GM18498 (cell line): Measurements from ENCODE around the gene MFNG.

Experiments
- ATAC-seq: cut with Tn5 transposase; IDR thresholded peaks from one replicate; pipeline ENCODE4 v1.9.1; 2021; ENCODE audit warnings: mild to moderate bottlenecking, moderate library complexity; ENCODE audit not compliant: unreplicated experiment

MFNG gene

DNA sequence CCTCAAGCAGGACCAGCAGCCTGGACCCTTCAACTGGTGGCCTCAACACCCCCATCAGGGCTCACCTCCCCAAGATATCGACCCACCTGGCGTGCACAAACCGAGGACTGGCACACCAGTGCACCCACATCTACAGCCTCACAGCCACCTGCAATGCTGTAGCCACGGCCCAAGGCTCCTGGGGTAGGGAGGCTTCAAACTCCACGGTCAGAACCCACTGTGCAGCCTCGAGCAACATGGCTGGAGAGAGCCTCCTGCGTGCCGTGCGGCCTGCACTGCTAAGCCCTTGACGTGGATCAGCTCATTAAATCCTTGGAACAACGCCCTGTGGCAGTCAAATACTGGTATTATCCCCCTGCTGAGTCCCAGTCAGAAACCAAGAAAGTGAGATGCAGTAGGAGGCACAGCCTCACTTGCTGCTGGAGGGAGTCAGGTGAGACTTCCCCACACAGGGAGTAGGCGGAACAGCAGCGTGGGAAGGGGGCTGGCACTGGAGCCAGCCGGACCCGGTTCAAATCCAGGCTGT is 28.4 kb upstream of the MFNG start:
- ATAC-seq: no peak

- no peak for ATAC-seq
These were observed 25.4 kb upstream of the MFNG start for GRCh38 chr22:37511395-37512104.

DNA sequence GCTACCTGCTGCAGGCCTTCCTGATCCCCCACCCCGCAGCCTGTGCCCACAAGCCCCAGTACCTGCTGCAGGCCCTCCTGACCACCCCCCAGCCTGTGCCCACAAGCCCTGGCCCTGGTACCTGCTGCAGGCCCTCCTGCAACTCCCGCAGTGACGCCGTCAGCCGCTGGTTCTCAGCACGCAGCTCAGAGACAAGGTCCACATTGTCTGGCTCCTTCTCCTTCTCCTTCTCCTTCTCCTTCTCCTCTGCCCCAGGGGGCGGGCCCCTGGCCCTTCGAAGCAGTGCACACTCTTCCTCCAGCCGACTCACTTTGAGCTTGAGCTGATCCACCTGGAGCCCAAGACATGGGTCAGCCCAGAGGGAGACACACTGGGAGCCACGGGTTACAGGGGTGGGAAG is 23.9 kb upstream of the MFNG start:
- ATAC-seq: no peak

DNA sequence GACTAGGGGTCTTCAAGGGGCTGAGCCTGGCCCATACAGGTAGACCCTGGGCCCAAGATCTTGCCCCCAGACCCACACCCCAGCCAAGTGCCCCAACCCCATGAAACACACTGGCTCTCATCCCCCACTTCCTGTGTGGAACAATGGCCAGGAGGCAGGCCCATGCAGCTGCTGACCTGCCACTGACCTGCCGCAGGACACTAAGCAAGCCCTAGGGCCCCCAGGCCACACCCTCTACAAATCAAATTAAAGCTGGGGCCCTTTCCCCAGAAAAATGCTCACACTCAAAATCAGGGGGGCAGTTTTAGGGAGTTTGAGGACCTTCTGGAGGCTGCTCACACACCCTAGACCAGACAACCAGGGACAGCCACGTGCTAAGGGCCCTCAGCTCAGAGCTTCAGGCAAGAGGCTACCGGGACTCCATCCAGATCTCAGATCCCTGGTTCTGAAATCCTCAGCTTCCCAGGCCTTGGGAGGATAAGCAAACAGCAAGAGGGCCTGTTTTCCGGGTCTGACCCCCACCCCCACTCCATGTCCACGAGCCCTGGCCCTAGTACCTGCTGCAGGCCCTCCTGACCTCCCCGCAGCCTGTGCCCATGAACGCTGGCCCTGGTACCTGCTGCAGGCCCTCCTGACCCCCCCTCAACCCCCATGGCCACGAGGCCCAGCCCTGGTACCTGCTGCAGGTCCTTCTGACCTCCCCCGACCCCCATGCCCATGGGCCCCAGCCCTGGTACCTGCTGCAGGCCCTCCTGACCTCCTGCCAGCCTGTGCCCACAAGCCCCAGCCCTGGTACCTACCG is 23.1 kb upstream of the MFNG start:
- ATAC-seq: no peak

DNA sequence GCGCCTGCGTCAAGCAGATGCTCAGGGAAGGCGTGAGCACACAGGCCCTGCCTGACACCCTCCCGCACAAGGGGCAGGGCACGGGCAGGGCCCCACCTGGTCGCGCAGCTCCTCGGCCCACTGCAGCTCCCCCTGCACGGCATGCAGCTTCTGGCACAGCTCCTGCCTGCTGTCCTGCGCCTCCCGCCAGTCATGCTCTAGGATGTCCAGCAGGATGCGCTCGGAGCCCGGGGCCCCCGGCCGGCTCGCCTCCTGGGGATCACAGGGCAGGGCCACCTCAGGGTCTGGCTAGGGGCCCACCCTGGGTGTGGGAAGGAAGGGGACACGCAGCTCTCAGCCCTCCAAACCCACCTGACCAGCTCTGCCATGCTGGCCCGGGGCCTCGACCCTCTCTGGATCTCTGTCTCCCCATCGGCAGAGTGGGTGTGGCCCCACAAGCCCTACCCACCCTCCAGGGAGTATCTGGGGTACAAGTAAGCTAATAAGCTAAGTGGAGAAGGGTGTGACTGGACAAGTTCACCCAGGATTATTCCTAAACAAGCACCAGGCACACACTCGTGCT is 22.3 kb upstream of the MFNG start:
- ATAC-seq: no peak

DNA sequence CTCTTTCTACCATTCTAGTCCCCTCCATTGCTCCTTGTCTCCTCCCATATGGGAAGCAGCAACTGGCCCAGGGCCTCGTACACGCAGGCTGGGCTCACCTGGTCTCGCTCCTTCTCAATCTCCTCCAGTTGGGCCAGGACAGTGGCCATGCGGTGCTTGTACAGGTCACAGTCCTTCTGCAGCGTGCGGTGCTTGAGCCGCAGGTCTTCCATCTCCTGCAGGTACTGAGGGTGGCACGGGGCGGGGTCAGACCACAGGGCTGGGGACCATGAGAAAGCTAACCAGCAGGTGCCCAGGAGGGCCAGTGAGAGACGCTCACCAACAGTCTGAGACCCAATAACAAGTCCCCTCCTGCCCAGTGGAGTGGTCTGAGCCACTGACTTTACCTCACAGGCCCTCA is 21.5 kb upstream of the MFNG start:
- ATAC-seq: no peak

GRCh38 chr22:37505989-37506388 is 19.8 kb upstream of the MFNG start:
- ATAC-seq: no peak

DNA sequence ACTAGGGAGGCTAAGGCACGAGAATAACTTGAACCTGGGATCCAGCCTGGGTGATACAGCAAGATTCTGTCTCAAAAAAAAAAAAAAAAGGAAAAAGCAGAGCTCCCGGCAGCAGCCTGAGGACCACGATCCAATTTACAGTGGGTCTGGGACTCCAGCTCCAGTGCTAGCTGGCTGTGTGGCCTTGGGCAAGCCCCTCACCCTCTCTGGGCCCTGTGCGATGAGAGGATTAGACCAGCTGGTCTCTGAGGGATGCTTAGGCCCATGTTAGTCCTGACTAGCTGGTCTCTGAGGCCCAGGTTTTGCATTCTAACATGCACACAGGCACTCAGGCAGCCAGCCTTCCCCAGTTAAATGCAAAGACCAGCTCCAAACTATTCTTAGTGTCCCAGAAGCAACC is 19.4 kb upstream of the MFNG start:
- no peak for ATAC-seq

DNA sequence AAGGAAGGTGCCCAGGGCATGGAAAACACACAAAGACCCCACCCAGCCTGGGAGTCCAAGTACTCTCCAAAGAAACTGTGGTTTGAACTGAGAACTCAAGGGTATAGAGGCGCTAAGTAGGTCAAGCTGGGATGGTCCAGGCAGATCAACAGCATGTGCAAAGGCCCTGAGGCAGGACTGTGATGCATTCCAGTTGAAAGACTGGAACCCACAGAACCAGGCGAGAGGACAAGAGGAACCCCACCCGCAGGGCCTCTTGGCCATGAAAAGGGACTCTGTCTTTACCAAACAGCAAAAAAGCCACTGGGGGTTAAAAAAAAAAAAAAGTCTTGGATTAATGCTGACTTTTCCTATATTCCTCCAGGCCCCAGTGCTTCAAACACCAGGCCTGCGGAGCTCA is 18.8 kb upstream of the MFNG start:
- ATAC-seq: no peak

DNA sequence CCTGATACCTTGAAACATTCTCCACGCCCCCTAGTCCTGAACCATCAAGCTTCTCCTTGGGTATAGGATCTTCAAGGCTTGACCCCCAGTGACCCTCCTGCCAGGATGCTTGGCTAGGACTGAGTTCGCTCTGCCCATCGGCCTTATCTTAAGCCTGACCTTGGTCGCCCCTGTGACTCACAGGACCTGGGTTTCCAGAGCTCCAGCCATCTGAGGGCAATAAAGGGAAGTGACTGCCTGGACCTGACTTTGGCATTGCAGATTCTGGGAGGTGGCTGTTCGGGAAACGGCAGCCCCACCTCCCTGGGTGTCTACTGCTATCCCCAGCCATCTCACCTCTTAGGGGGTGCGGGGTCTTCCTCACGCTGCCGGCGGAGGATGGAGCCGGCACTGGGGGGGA is 17.7 kb upstream of the MFNG start:
- no peak for ATAC-seq

DNA sequence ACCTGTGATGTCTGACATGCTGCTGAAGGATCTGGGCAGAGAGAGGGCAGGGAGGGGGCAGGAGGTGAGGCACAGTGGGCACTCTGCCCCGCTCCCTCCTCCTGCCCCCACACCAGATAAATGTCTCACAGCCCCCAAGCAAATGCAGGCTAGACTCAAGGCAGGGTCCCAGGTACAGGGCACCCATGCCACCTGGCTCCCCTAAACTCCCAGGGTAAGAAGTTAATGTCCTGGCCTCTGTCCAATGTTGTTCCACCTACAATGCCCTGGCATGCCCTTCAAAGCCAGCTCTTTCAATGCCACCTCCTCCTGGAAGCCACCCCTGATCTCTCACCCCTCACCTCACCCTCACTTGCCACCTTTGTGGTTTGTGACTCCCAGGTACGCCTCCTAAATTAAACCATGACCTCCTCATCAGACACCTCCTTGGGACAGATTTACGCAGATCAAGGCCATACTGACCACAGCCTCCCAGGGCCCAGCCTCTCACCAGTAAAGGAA is 17.0 kb upstream of the MFNG start:
- no peak for ATAC-seq

DNA sequence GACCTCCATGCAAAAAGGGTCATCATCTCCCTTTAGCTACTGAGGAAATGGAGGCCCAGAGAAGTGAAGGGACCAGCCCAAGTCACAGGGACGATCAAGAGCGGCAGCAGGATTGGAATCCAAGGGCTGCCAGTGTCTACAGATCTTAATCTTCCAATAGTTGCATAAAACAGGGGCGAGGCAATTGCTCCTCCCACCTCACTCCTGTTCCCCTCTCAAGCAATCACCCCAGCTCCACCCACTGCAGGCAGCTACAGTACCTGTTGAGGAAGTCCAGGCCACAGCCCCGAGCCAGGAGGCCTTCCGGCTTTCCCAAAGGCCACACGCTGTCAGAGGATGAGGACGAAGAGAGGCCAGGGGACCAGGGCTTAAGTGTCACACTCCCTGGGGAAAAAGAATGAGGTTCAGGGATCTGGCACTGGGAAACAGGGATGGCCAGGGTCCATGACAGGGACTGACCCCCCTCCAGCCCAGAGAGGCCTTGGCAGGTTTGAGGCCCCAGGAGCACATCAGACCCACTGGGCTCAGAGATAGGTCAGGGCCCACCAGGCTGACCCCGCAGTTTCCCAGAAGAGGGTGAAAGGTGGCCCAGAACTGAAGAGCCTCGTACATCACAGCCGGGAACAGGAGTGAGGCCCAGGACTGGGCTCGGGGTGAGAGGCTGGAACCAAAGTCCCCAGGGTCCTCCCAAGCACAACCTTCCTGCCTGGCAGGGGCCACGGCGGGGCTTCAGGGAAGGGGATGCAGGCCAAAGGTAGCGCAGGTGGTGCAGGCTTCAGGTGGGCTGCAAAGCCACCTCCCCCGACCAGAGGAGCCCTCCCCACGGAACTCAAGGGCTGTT is 16.4 kb upstream of the MFNG start:
- no peak for ATAC-seq

DNA sequence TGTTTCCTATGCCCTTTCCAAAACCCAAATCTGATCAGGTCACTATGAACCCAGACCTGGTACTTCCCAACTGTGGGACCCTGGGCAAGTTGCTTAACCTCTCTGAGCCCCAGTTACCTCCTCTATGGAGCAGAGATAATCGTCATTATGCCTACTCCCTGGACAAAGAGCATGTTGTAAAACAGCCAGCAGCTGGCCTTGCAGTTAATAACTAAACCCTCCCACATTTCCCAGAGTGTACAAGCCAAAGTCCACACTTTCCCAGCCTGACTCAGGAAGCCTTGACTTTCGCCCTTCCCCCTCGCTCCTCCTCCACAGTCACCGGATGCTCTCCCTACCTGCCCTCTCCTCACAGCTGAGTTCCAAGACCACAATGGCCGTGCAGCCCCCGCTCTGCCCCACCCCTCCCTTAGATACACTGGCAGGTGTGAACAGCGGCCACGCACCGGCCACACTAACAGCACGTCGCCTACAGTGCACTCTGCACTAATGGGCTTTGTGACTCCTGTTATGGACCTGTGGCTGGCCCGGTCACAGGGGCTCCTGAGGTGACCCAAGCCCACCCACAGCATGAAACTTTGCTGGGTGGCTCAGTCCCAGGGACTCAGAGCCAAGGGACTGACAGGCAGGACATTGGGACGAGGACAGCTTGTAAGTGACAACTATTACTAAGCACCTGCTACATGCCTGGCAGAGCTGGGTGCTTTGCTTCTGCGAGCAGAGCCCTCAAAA is 15.6 kb upstream of the MFNG start:
- ATAC-seq: no peak

GRCh38 chr22:37500745-37501609 is 14.8 kb upstream of the MFNG start:
- ATAC-seq: no peak

DNA sequence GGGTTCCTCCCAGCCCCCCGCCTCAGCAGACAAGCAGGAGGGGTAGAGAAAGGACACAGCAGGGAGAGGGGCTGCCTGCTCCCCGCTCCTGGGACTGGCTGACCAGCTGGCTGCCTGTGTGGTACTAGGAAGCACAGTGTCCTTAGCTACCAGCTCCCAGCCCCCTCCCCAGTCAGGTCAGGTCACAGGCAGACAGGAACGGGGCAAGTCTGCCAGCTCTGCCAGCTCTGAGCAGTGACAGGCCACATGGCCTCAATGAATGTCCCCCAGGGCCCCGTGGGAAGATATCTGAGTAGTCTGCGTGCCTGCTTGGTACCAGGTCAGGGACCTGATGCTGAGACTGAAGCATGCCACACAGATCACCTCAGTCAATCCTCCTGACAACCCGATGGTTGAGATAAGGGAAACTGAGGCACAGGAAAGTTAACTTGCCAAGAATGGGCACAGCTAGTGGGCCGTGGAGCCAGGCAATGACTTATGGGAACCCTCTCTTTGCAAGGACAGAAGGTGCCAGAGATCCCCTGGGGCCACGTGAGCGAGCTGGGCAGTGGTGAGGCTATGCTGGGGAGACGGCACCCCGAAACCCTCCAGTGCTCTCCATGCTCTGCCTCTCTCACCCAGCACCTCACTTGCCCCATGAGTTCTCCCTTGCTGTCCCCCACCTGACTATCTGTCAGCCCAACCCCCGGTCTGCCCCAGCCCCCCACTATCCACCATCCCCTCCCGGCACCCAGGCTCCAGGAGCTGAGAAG is 13.8 kb upstream of the MFNG start:
- ATAC-seq: no peak

GRCh38 chr22:37499027-37499707 is 13.0 kb upstream of the MFNG start:
- no peak for ATAC-seq

DNA sequence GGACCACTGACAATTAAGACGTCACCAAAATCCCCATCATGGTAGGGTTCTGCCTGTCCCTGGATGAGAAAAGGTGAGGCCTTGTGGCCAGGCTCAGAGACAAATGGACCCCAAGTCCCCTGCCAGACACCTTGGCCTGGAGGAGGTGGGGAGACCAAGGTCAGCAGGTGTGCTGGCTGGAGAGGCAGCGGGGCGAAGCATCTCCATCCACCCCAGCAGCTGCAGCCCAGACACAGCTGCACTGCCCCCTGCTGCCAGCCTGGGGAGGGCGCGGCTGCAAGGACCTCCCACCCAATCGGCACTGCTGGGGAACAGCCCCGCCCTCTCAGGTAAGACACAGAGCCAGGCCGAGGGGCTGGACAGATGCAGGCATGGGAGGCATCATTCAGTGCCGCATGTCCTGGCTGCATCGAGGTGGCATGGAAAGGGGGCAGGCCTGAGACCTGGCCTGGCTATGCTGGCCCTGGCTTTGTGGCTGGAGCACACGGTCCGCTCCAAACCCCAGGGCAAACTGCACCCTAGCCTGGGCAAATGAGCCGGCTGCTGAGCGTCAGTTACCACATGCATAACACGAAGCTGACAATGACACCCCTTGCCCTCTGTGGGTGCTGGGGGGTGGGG is 12.2 kb upstream of the MFNG start:
- no peak for ATAC-seq
